Nucleus accumbens (tissue), 56 donors: ENCODE results near the gene KASH5.
"Not testable (repeated sequence)": the region's sequence is repeated elsewhere in the genome, so short reads cannot be mapped to it uniquely, and the experiment has no call there.

ENCODE experiments used
- DNase-seq, 56 donors: peaks; one replicate each; lab custom pipeline; 2025; lab: John Stamatoyannopoulos, UW

Gene KASH5

GRCh38 chr19:49433240-49433901, 45.3 kb downstream of the KASH5 start:
- no peak for DNase-seq

DNA sequence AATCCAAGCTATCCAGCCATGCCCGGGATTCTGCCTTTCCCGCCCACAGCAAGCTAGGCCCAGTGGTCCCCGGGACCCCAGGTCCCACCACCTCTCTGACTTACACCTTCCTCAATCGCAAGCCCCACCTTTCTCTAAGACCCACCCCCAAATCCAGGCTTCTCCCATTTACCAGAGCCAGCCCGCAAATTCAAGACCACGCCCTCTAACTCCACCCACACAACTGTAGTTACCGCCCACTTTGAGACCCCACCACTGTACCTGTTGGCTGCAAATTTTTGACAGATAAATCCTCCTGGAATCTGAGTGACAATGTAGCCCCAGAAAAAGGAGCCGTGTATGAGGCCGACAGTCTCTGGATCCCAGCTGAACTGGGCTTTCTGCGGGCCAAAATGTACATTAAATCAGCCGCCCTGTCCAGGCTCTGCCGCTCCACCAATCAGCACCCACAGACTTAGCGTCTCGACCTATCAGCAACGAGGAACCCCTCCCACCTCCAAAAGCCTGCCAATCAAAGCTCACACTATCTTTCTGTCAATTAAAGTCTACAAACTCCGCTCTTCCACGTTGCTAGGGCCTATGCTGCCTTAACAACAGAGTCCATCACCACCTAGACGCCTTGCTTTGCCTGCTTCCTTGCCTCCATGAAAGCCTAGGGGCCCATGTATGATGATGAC, 47.0 kb downstream of the KASH5 start:
- DNase-seq: no peak

DNA sequence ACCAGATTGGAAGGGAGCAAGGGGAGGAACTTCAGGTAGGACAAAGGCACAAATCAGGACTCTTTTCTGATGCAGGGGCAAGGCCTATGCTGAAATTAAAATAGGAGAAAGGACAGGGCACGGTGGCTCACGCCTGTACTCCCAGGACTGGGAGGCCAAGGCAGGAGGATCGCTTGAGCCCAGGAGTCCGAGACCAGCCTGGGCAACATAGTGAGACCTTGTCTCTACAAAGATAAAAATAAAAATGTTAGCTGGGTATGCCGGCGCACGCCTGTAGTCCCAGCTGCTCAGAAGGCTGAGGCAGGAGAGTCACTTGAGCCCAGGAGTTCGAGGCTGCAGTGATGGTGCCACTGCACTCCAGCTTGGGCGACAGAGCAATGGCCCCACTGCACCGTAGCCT, 47.6 kb downstream of the KASH5 start:
- DNase-seq: no peak

DNA sequence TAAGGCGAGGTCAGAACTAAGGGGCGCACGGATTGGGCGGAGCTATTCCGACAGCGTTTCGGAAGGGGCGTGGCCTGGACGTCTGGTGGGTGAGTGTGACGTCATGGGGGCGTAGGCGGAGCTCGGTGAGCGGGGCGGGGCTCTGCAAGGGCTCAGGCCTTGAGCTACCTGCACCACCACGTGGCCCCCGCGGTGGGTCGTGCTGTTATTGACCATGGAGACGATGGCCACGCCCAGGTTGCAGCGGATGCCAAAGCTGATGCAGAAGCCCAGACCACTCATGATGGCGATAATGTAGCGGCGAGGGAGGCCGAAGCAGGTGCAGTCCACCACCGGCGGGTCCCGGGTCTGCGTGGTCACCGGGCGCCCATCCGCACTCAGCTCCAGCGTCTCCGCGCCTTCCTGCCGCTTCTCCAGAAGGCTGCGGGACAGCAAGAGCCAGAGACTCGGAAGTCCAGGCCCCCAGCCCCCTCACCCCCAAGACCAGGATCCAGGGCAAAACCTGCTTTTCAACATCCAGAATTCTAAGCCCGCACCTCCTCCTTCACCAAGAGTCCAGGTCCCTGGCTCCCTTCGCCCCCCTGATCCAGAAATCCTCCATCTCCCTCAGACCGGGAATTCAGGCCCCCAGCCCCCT, 48.5 kb downstream of the KASH5 start:
- DNase-seq: peak in 2 of 56 donors; percentile 27 to 40

GRCh38 chr19:49437231-49437630, 49.2 kb downstream of the KASH5 start:
- no peak for DNase-seq

DNA sequence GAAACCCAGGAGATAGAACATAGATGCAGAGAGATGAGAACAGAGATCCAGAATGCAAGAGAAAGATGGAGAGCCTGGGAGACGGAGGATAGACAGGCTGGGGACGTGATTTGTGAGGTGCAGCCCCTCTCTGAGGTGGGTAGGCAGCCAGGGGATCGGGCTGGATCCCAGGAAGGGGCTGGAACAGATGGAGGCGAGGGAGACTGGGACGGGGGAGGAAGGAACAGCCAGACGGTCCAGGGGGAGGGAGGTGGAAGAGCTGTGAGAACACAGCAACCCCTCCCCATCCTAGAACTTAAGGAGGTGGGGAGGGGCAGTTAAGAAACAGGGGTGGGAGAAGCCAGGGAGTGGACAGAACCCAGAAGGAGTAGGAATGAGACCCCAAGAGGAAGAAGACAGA, 50.2 kb downstream of the KASH5 start:
- no peak for DNase-seq

DNA sequence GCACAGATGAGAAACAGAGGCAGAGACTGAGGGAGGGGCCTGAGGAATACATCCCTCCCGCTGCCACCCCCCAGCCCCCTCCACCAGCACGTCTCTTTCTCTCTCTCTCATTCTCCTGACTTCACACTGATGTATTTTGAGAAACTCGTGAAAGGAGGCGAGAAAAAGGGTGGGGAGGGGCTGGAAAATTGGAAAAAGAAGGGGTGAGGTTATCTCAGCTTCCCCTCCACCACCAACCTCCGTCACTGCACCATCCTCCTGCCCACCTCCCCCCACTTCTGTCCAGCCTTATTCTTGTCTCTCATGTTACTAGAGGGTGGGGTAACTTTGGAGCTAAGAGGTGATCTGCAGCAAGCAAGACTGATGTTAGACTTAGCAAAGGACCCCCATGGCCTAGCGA, 51.8 kb downstream of the KASH5 start:
- DNase-seq: no peak

DNA sequence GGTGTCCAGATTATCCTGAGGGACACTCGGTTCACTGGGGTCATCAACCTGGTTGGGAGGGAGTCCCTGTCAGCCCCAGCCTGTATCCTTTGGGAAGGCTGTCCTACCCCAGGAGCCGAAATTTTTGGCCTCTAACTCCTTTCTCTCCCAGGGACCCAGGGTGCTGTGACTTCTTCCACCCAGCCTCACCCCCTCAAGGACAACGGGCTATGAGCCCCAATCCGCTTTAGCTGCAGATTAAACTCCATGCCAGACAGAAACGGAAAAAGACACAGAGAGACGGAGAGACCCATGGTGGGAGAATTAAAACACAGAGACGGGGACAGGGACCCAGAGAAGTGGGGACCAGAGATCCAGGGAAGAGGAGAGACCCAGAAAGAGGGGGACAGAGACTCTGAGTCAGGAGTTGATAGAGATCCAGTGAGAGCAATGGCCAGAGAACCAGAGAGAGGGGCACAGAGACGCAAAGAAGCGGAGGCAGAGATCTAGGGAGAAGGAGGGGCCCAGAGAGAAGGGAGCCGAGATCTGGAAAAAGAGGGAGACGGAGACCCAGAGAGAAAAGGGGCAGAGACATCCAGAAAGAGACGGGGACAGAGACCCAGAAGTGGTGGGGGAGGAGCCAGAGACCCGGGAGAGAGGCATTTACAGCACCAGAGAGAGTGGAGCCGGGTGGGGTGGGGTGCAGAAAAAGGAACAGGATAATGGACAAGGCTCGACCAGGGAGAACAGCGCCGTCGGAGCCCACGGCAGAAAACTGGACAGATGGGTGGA, 52.6 kb downstream of the KASH5 start:
- no peak for DNase-seq

- no peak for DNase-seq
These were observed 53.3 kb downstream of the KASH5 start, which contains the start of gene SLC17A7 for GRCh38 chr19:49441210-49441959. Gene SLC17A7 (minus strand): TSS chr19:49441527. CDS start chr19:49441379, 148 bp downstream.

GRCh38 chr19:49441960-49442350, 53.9 kb downstream of the KASH5 start:
- DNase-seq: no peak

- DNase-seq: no peak
These were observed 54.3 kb downstream of the KASH5 start for GRCh38 chr19:49442354-49442753.

- peak in 14 of 56 donors; percentile 5 to 48 (median 26) for DNase-seq
These were observed 54.8 kb downstream of the KASH5 start for GRCh38 chr19:49442771-49443365.

DNA sequence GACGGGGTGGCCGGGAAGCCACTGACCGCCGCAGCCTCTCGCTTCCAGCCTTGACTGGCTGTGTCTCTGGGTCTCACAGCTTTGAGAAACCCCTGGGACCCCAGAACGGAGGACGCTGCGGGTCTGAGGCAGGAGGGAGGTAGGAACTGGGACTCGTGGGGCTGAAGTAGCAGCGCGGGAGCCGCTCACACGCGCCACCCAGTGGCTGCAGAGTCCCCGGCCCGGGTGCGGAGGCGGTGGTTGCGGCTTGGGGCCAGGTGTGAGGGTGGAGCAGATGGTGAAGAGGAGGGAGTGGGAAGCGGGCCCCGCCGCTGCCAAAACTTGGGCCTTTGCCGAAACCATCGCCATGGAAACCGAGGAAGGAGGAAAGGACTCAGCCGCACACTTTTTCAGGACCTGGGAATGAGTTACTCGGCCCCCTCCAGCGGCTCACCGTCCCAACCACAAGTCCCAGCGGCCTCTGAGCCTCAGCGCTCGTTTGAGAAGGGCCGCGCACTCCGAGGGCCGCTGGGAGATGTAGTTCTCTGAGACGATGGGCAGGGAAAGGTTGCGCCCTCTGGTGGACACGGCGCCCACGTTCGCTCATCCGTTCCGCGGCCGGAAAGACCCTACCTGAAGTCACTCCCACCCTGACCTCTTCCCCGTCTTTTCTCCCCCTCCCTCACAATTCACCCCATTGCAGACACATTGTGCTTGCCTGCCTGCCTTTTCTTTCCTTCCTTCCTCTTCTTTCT, 55.5 kb downstream of the KASH5 start:
- DNase-seq: peak in 55 of 56 donors; percentile 54 to 97 (median 91)

DNA sequence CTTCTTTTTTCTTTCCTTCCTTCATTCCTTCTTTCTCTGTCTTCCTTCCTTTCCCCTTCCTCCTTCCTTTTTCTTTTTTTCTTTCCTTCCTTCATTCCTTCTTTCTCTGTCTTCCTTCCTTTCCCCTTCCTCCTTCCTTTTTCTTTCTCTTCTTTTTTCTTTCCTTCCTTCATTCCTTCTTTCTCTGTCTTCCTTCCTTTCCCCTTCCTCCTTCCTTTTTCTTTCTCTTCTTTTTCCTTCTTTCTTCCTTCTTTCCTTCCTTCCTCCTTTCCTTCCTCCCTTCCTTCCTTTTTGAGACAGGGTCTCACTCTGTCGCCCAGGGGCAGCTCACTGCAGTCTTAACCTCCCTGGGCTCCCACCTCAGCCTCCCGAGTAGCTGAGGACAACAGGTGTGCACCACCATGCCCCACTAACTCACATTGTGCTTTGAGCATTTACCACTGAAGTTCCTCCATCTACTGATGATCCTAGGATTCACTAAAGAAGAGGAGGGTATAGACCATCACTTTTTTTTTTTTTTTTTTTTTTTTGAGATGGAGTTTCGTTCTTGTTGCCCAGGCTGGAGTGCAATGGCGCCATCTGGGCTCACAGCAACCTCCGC, 56.2 kb downstream of the KASH5 start:
- DNase-seq: not testable (repeated sequence)

- no peak for DNase-seq
These were observed 57.9 kb downstream of the KASH5 start for GRCh38 chr19:49445997-49446396.

DNA sequence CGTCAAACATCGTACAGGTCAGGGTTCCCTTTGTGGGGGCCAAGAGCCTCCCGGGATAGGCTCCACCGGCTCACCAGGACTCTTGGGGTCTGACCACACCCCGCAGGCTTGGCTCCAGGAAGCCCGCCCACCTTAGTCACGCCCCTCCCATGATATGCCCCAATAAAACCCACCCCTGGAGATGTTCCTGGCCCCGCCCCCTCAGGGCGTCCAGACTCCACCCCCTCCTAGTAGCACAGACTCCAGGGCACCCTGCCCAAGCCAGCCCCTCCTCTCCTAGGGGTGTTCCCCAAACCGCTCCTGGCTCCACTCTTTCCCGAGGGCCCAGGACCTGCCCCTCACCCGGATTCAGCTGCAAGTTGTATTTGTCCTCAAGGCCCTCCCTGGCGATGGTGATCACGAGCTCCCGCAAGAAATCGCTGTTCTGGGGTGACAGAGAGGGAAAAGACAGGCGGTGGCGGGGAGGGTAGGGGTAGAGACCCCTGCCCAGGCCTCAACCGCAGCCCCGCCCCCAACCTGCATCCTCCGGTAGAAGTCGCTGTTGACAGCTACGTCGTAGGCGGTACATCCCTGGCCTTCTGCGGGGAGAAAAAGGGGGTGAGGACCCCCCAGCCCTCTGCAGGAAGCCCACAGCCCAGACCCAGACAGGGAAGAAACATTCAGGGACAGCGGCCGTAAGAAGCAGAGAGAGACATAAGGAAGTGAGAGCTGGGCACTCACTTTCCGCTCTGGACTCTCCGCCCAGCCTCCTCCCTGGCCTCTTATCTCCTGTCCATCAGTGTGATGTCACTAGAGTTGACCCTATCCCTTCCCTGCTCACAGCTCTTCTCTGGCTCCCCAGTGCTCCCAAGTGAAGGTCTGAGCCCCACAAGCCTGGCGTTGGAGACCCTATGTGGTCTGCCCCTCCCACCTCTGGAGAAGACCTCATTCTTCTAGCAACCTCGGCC, 59.7 kb downstream of the KASH5 start:
- DNase-seq: peak in 3 of 56 donors; percentile 5 to 8 (median 8)

GRCh38 chr19:49448432-49448786, 60.4 kb downstream of the KASH5 start:
- DNase-seq: no peak

DNA sequence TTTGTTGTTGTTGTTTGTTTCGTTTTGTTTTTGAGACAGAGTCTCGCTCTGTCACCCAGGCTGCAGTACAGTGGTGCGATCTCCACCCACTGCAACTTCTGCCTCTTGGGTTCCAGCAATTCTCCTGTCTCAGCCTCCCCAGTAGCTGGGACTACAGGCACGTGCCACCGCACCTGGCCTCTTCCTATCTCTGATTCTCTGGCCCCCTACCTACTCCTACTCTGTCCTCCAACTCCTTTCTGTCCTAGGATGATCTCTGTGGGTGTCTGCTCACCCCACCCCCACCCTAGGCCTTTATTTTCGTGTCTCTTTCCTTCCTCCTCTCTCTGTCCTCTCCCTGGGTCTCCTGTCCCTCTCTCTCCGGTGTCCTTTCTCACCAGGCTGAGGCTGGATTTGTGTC, 62.4 kb downstream of the KASH5 start:
- no peak for DNase-seq
